GM19043 (cell line): ENCODE data around the gene TMEM9B.
"Not testable (repeated sequence)": the region's sequence is repeated elsewhere in the genome, so short reads cannot be mapped to it uniquely, and the experiment has no call there.

Source experiments
- ATAC-seq: cut with Tn5 transposase; IDR thresholded peaks from one replicate; pipeline ENCODE4 v1.9.1; 2021; ENCODE audit warnings: low read depth; ENCODE audit not compliant: unreplicated experiment

Gene TMEM9B

GRCh38 chr11:8979365-8979764 is 15.1 kb upstream of the TMEM9B start:
- not testable (repeated sequence) for ATAC-seq

- ATAC-seq: no peak
These were observed 8.9 kb upstream of the TMEM9B start for GRCh38 chr11:8973121-8973520.

- ATAC-seq: no peak
These were observed 7.7 kb upstream of the TMEM9B start for GRCh38 chr11:8971924-8972316.

GRCh38 chr11:8971196-8971923 is 7.1 kb upstream of the TMEM9B start:
- no peak for ATAC-seq

- no peak for ATAC-seq
These were observed 2.9 kb upstream of the TMEM9B start for GRCh38 chr11:8967184-8967583.

- ATAC-seq: peak; percentile 59
These were observed 496 bp downstream of the TMEM9B start for GRCh38 chr11:8963569-8964323.

- no peak for ATAC-seq
These were observed 1.4 kb downstream of the TMEM9B start for GRCh38 chr11:8962841-8963240.

GRCh38 chr11:8961401-8961800 is 2.8 kb downstream of the TMEM9B start:
- no peak for ATAC-seq

GRCh38 chr11:8959546-8960166 is 4.6 kb downstream of the TMEM9B start:
- ATAC-seq: peak; percentile 35

GRCh38 chr11:8956860-8957259 is 7.4 kb downstream of the TMEM9B start:
- no peak for ATAC-seq

GRCh38 chr11:8948886-8949285 is 15.4 kb downstream of the TMEM9B start:
- ATAC-seq: no peak

GRCh38 chr11:8947230-8947943 is 16.9 kb downstream of the TMEM9B start:
- ATAC-seq: no peak

- ATAC-seq: no peak
These were observed 21.6 kb downstream of the TMEM9B start, which contains the start of gene ASCL3 for GRCh38 chr11:8942518-8943066. TSS of gene ASCL3 (minus strand) at chr11:8943016. CDS start at chr11:8938161, 4,855 bp downstream.

- no peak for ATAC-seq
These were observed 22.7 kb downstream of the TMEM9B start for GRCh38 chr11:8941341-8942103.

GRCh38 chr11:8937659-8938058 is 26.6 kb downstream of the TMEM9B start:
- no peak for ATAC-seq

- no peak for ATAC-seq
These were observed 27.1 kb downstream of the TMEM9B start for GRCh38 chr11:8937159-8937558.

GRCh38 chr11:8935789-8936188 is 28.5 kb downstream of the TMEM9B start:
- ATAC-seq: not testable (repeated sequence)

- ATAC-seq: no peak
These were observed 29.3 kb downstream of the TMEM9B start for GRCh38 chr11:8934742-8935488.

GRCh38 chr11:8933931-8934330 is 30.3 kb downstream of the TMEM9B start:
- ATAC-seq: no peak
